Retina (tissue), 1 donor: ENCODE data around the gene FAM171A2.

Source experiments
- DNase-seq: peaks from one replicate; pipeline ENCODE4 v3.0.0-alpha.2; 2016

The FAM171A2 gene

GRCh38 chr17:44318077-44318892, 45.4 kb downstream of the FAM171A2 start:
- DNase-seq = no peak

GRCh38 chr17:44317545-44317944, 46.1 kb downstream of the FAM171A2 start:
- no peak for DNase-seq

GRCh38 chr17:44315760-44316731, 47.6 kb downstream of the FAM171A2 start:
- DNase-seq = no peak

GRCh38 chr17:44314869-44315661, 48.6 kb downstream of the FAM171A2 start:
- no peak for DNase-seq

GRCh38 chr17:44314524-44314868, 49.2 kb downstream of the FAM171A2 start:
- DNase-seq = no peak

- no peak for DNase-seq
Measured at GRCh38 chr17:44314031-44314430, 49.6 kb downstream of the FAM171A2 start.

GRCh38 chr17:44312396-44313104, 51.1 kb downstream of the FAM171A2 start:
- no peak for DNase-seq

- DNase-seq = no peak
Measured at GRCh38 chr17:44311562-44312181, 52.0 kb downstream of the FAM171A2 start.

GRCh38 chr17:44310609-44311376, 52.9 kb downstream of the FAM171A2 start:
- DNase-seq = peak; percentile 38

- DNase-seq = no peak
Measured at GRCh38 chr17:44310188-44310587, 53.5 kb downstream of the FAM171A2 start.

GRCh38 chr17:44309472-44309871, 54.2 kb downstream of the FAM171A2 start:
- DNase-seq = no peak

GRCh38 chr17:44308865-44309264, 54.8 kb downstream of the FAM171A2 start:
- DNase-seq = peak; percentile 43

- DNase-seq = peak; percentile 92
Measured at GRCh38 chr17:44308320-44308818, 55.3 kb downstream of the FAM171A2 start, which contains the start of gene RUNDC3A. Gene RUNDC3A (plus strand): TSS chr17:44308601. CDS start chr17:44308833, 232 bp downstream.

- peak; percentile 88 for DNase-seq
Measured at GRCh38 chr17:44307387-44308186, 56.1 kb downstream of the FAM171A2 start.

- no peak for DNase-seq
Measured at GRCh38 chr17:44304651-44305050, 59.0 kb downstream of the FAM171A2 start.
